Measurements from ENCODE around the gene TRIM47.

The TRIM47 gene

DNA sequence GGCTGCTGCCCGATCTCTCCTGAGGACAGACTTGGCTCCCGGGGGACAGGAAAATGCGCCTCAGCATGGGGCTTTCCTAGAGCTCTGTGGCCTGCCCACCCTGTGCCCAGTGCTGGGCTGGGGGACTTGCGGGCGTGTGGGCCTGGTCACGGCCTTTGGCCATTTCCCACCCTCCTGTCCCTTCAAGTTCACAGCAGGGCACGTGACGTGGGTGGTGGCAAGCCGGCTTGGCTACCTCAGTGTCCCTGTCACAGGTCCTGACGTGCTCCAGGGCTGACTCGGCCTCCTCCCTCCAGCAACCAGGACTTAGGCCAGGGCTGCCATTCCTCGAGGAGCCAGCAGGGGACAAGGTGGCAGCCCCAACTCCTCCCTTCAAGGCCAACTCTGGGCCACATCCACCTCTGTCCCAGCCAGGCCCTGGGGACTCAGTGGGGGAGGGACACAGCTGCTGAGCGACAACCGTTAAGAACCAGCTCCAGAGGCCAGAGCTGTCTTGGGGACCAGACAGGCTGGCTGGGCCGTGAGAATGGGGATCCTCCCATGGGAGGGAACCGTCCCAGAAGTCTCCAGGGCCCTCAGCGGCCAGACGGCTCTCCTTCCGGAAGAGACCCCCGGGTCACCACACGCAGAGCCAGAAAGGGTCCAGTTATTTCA, 33.2 kb downstream of the TRIM47 start:
- H2AK5ac ChIP-seq (ENCODE audit: low read length, severe bottlenecking): peak overlapping the region; percentile 85
- no peak overlapping the region for H2BK15ac ChIP-seq (ENCODE audit: low read depth, poor library complexity, severe bottlenecking)
- H2BK120ac ChIP-seq (ENCODE audit: low read depth, low read length): no peak overlapping the region
- H3K18ac ChIP-seq (ENCODE audit: low read depth in 1 of 2, low read length in 2 of 2): peak overlapping the region; percentile 52 to 55
- H3K27ac ChIP-seq (ENCODE audit: low read length, poor library complexity, severe bottlenecking): no peak overlapping the region
- H2BK12ac ChIP-seq (ENCODE audit: low read length in 2 of 2): peak overlapping the region in 1 of 2 experiments; percentile 37
- H3K9me3 ChIP-seq (ENCODE audit: control insufficient read depth, low read length): no peaks in the 10 kb centered on the region
- H3K23ac ChIP-seq (ENCODE audit: low read length in 2 of 2): no peak overlapping the region
- H3K4me3 ChIP-seq (ENCODE audit: insufficient read depth in 1 of 2, low read depth in 1 of 2, low read length in 2 of 2): no peak overlapping the region
- peak overlapping the region in 1 of 2 experiments; percentile 84 for H3K14ac ChIP-seq (ENCODE audit: low read length in 2 of 2)
- no peak overlapping the region for H2BK5ac ChIP-seq (ENCODE audit: low read depth, low read length, poor library complexity, severe bottlenecking)
- H4K91ac ChIP-seq (ENCODE audit: low read length): peak overlapping the region; percentile 70
- peaks cover 15% of the 10 kb centered on the region for H3K79me1 ChIP-seq (replicated peaks; ENCODE audit: low read length, poor library complexity, severe bottlenecking)
- WGBS: 66% methylated on average over 21 of the region's 21 CpGs
- peak overlapping the region; percentile 83 for H4K8ac ChIP-seq (ENCODE audit: low read length)
- DNase-seq: peak; percentile 76
- no peak overlapping the region for H2AFZ ChIP-seq (ENCODE audit: low read depth, low read length)
- H3K4me1 ChIP-seq (ENCODE audit: control insufficient read depth, insufficient read depth, low read depth, low read length): peaks cover 22% of the 10 kb centered on the region
- H3K4ac ChIP-seq (ENCODE audit: low read depth in 1 of 2, low read length in 2 of 2): peak overlapping the region; percentile 35 to 44
- H3K9ac ChIP-seq (ENCODE audit: low read length): peak overlapping the region; percentile 6
- peaks cover 47 to 49% of the 10 kb centered on the region in 2 experiments for H3K36me3 ChIP-seq (ENCODE audit: control insufficient read depth in 1 of 2, insufficient read depth in 2 of 2, low read depth in 1 of 2, low read length in 2 of 2)
- H3K4me2 ChIP-seq (ENCODE audit: low read length, poor library complexity, severe bottlenecking): no peak overlapping the region
- no peaks in the 10 kb centered on the region for H3K27me3 ChIP-seq (ENCODE audit: control insufficient read depth in 1 of 2, insufficient read depth in 1 of 2, low read length in 2 of 2)

DNA sequence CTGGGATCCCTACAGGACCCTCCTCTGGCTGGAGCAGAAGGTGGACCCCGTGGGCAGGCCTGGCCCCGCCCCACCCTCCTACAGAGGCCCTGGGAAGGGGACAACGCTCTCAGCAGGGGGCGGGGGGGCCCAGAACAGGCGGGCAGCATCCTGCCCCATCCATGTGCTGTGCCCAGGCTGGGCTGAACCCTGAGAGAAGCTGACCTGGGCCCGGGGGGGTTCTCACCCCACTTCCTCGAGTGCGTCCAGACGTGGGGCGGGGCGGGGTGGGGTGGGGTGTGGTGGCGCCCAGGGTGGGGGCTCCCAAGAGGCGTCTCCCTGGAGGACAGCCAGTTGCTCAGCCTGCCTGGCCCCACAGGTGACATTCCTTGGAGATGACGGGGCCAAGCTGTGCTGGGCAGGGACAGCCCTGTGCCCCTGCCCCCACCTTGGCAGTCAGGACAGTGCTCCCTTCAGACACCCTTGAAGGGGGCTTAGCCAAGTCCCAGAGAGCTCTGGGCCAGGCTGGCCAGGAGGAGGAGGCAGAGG, 33.8 kb downstream of the TRIM47 start:
- Histone ChIP-seq H2AFZ (ENCODE audit: low read depth, low read length) (no peak overlapping the region), H2BK5ac (ENCODE audit: low read depth, low read length, poor library complexity, severe bottlenecking) (no peak overlapping the region), H2BK120ac (ENCODE audit: low read depth, low read length) (no peak overlapping the region), H4K91ac (ENCODE audit: low read length) (peak overlapping the region; percentile 70), H3K14ac (ENCODE audit: low read length in 2 of 2) (peak overlapping the region in 1 of 2 experiments; percentile 84), H3K36me3 (ENCODE audit: control insufficient read depth in 1 of 2, insufficient read depth in 2 of 2, low read depth in 1 of 2, low read length in 2 of 2) (peaks cover 42 to 50% of the 10 kb centered on the region in 2 experiments), H3K23ac (ENCODE audit: low read length in 2 of 2) (no peak overlapping the region), H2AK5ac (ENCODE audit: low read length, severe bottlenecking) (peak overlapping the region; percentile 85), H3K18ac (ENCODE audit: low read depth in 1 of 2, low read length in 2 of 2) (peak overlapping the region in 1 of 2 experiments; percentile 52), H4K8ac (ENCODE audit: low read length) (peak overlapping the region; percentile 61), H3K27ac (ENCODE audit: low read length, poor library complexity, severe bottlenecking) (no peak overlapping the region), H3K27me3 (ENCODE audit: control insufficient read depth in 1 of 2, insufficient read depth in 1 of 2, low read length in 2 of 2) (no peaks in the 10 kb centered on the region), H3K4ac (ENCODE audit: low read depth in 1 of 2, low read length in 2 of 2) (no peak overlapping the region), H3K9ac (ENCODE audit: low read length) (peak overlapping the region; percentile 6), H3K4me2 (ENCODE audit: low read length, poor library complexity, severe bottlenecking) (no peak overlapping the region), H3K4me3 (ENCODE audit: insufficient read depth in 1 of 2, low read depth in 1 of 2, low read length in 2 of 2) (no peak overlapping the region), H2BK15ac (ENCODE audit: low read depth, poor library complexity, severe bottlenecking) (no peak overlapping the region), H3K79me1 (replicated peaks; ENCODE audit: low read length, poor library complexity, severe bottlenecking) (peaks cover 12% of the 10 kb centered on the region), H3K9me3 (ENCODE audit: control insufficient read depth, low read length) (no peaks in the 10 kb centered on the region), H2BK12ac (ENCODE audit: low read length in 2 of 2) (peak overlapping the region in 1 of 2 experiments; percentile 43), H3K4me1 (ENCODE audit: control insufficient read depth, insufficient read depth, low read depth, low read length) (peaks cover 22% of the 10 kb centered on the region)
- DNase-seq: no peak
- WGBS: 79% methylated on average over 12 of the region's 14 CpGs

DNA sequence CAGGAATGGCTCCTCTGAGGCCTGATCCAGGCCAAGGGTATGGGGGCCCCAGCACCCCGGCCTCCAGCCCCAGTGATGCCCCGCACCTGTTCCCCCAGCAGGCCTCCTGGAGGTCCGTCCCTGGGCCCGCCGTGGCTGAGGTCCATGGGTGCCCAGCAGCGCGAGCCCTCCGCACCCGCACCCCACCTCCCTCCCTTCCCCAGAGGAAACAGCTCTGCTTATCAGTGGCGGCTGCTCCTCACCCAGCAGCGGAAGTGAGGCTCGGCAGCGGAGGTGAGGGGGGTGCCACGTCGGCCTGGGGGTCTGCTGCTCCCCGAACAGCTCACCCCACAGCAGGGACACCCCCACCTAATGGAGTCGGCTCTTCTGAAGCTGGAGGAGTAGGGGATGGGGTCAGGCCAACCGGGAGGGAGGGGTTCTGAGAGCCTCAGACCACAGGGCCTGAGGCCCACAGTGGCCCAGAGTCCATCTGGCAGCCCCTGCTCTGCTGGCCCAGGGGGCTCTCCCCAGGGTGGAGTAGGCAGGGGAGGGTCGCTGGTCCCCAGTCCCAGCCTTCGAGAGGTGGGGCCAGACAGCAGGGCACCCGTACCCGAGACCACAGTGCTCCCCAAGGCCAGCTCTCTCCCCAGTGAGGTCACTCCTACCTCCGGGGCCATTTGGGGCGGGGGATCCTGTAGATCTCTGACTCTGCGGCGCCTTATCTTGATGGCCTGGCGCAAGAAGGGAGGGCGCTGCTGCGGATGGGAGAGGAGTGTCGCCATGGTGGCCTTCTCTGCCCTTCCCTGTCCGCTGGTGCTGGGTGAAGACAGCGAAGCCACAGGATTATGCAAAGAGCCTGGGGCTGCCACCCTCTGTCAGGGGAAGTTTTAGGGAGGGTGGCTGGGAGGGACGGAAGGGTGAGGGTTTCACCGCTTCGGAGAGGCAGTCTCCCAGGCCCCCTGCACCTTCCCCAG, 34.5 kb downstream of the TRIM47 start, which contains the start of gene UNC13D:
TSS of gene UNC13D (minus strand) at position 828 of the 953 bp plus-strand sequence. CDS start at position 761, 67 bp downstream.
- Histone ChIP-seq H3K18ac (ENCODE audit: low read depth in 1 of 2, low read length in 2 of 2) (peak within 1 kb of the TSS; percentile 52 to 55), H3K4me2 (ENCODE audit: low read length, poor library complexity, severe bottlenecking) (no peak within 1 kb of the TSS), H2AFZ (ENCODE audit: low read depth, low read length) (no peak within 1 kb of the TSS), H3K27ac (ENCODE audit: low read length, poor library complexity, severe bottlenecking) (no peak within 1 kb of the TSS), H3K27me3 (ENCODE audit: control insufficient read depth in 1 of 2, insufficient read depth in 1 of 2, low read length in 2 of 2) (no peaks in the 10 kb centered on the region), H3K36me3 (ENCODE audit: control insufficient read depth in 1 of 2, insufficient read depth in 2 of 2, low read depth in 1 of 2, low read length in 2 of 2) (peaks cover 35 to 43% of the 10 kb centered on the region in 2 experiments), H4K8ac (ENCODE audit: low read length) (peak within 1 kb of the TSS; percentile 83), H3K4me1 (ENCODE audit: control insufficient read depth, insufficient read depth, low read depth, low read length) (peaks cover 22% of the 10 kb centered on the region), H3K4me3 (ENCODE audit: insufficient read depth in 1 of 2, low read depth in 1 of 2, low read length in 2 of 2) (no peak within 1 kb of the TSS), H2AK5ac (ENCODE audit: low read length, severe bottlenecking) (peak within 1 kb of the TSS; percentile 85), H2BK5ac (ENCODE audit: low read depth, low read length, poor library complexity, severe bottlenecking) (no peak within 1 kb of the TSS), H3K23ac (ENCODE audit: low read length in 2 of 2) (no peak within 1 kb of the TSS), H4K91ac (ENCODE audit: low read length) (peak within 1 kb of the TSS; percentile 70), H3K79me1 (replicated peaks; ENCODE audit: low read length, poor library complexity, severe bottlenecking) (peaks cover 7% of the 10 kb centered on the region), H2BK120ac (ENCODE audit: low read depth, low read length) (no peak within 1 kb of the TSS), H3K4ac (ENCODE audit: low read depth in 1 of 2, low read length in 2 of 2) (peak within 1 kb of the TSS; percentile 35 to 44), H3K9me3 (ENCODE audit: control insufficient read depth, low read length) (no peaks in the 10 kb centered on the region), H3K9ac (ENCODE audit: low read length) (peak within 1 kb of the TSS; percentile 6), H3K14ac (ENCODE audit: low read length in 2 of 2) (peak within 1 kb of the TSS in 1 of 2 experiments; percentile 84), H2BK15ac (ENCODE audit: low read depth, poor library complexity, severe bottlenecking) (no peak within 1 kb of the TSS), H2BK12ac (ENCODE audit: low read length in 2 of 2) (peak within 1 kb of the TSS in 1 of 2 experiments; percentile 43)
- WGBS: 89% methylated on average over 24 of the region's 35 CpGs
- no peak for DNase-seq

Data from mesenchymal stem cell (in vitro differentiated cells and primary cell).